Right atrium auricular region (tissue), 2 donors: ENCODE measurements around the gene CNGA3. TPM values are rescaled to one million over a fixed set of nuclear protein-coding genes. Genes with fewer than 3 reads are reported as not detected.

Source experiments
- DNase-seq: peaks from one replicate; pipeline ENCODE4 v3.0.0-alpha.2; 2019; ENCODE audit warnings: low spot score
- H3K27ac ChIP-seq, 2 donors: fragments of 200-600 bp; sonication (generic); 1 replicate in 1 of 2; 2 replicates in 1 of 2; pipeline ENCODE4 v1.5.1; 2016 to 2019
- H3K27me3 ChIP-seq, 2 donors: fragments of 200-600 bp; sonication (generic); one replicate each; pipeline versions ENCODE4 v1.5.1 to v1.6.0; 2017 to 2019
- H3K36me3 ChIP-seq: fragments of 200-600 bp; sonication (generic); one replicate; pipeline ENCODE4 v1.5.1; 2016
- H3K4me1 ChIP-seq, 2 donors: fragments of 200-600 bp; sonication (generic); one replicate each; pipeline versions ENCODE4 v1.5.1 to v1.6.0; 2017 to 2019
- H3K4me3 ChIP-seq, 2 donors: fragments of 200-600 bp; sonication (generic); 1 replicate in 1 of 2; 2 replicates in 1 of 2; pipeline ENCODE4 v1.5.1; 2017 to 2019; ENCODE audit warnings: mild to moderate bottlenecking in 1 of 2, moderate library complexity in 1 of 2
- H3K9me3 ChIP-seq, 2 donors: fragments of 200-600 bp; sonication (generic); one replicate each; pipeline ENCODE4 v1.5.1; 2019
- total RNA-seq, 2 donors: library from RNA; depleted of rRNA; stranded (reverse); fragments of >200 nt; gene quantifications; one replicate each; pipeline ENCODE4 v1.1.0, GENCODE V29; 2016
- TF ChIP-seq, protein P1 (sequence below), 2 donors: fragments of 200-600 bp; sonication (generic); IDR thresholded peaks; one replicate each; pipeline ENCODE4 v1.5.1; 2019; ENCODE audit warnings: antibody characterized with exemption in 2 of 2

Gene CNGA3
- total RNA-seq, 2 donors from 2014 or later, result not detected

DNA sequence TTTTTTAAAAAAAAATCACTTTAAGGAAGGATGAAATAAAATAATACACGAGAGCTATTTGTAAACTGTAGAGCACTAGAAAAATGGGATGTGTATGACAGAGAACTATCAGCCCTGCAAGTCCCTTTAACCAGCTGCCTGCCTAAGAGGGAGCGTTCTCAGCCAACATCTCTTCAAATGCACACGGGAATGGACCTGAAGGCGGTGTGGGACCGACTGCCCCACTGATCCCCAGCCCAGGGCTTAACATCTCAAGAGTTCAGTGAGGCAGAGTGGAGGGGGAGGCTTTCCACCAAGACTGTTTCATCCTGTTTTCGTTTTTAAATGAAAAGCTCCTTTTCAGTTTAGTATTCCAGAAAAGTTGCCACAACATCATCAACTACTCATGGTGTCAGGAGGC, 100.6 kb downstream of the CNGA3 start:
- TF ChIP-seq, protein P1, sequence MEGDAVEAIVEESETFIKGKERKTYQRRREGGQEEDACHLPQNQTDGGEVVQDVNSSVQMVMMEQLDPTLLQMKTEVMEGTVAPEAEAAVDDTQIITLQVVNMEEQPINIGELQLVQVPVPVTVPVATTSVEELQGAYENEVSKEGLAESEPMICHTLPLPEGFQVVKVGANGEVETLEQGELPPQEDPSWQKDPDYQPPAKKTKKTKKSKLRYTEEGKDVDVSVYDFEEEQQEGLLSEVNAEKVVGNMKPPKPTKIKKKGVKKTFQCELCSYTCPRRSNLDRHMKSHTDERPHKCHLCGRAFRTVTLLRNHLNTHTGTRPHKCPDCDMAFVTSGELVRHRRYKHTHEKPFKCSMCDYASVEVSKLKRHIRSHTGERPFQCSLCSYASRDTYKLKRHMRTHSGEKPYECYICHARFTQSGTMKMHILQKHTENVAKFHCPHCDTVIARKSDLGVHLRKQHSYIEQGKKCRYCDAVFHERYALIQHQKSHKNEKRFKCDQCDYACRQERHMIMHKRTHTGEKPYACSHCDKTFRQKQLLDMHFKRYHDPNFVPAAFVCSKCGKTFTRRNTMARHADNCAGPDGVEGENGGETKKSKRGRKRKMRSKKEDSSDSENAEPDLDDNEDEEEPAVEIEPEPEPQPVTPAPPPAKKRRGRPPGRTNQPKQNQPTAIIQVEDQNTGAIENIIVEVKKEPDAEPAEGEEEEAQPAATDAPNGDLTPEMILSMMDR (IDR thresholded peaks at IDR 0.05), result no peak
- DNase-seq, result no peak
- no peak overlapping the region for H3K27ac ChIP-seq
- peaks cover 0 to 40% of the 10 kb centered on the region in 2 donors for H3K4me1 ChIP-seq
- no peak overlapping the region for H3K4me3 ChIP-seq
- H3K27me3 ChIP-seq, result no peaks in the 10 kb centered on the region
- H3K36me3 ChIP-seq, result no peaks in the 10 kb centered on the region
- no peaks in the 10 kb centered on the region for H3K9me3 ChIP-seq

Other genes starting within 250 kb of the CNGA3 start
- gene INPP4A, start 98.4 kb downstream of the CNGA3 start, total RNA-seq, result 10 to 100 TPM; 12.7 to 18.2 TPM